ENCODE results near the gene PPP1R15B.

- TF ChIP-seq, protein P1, sequence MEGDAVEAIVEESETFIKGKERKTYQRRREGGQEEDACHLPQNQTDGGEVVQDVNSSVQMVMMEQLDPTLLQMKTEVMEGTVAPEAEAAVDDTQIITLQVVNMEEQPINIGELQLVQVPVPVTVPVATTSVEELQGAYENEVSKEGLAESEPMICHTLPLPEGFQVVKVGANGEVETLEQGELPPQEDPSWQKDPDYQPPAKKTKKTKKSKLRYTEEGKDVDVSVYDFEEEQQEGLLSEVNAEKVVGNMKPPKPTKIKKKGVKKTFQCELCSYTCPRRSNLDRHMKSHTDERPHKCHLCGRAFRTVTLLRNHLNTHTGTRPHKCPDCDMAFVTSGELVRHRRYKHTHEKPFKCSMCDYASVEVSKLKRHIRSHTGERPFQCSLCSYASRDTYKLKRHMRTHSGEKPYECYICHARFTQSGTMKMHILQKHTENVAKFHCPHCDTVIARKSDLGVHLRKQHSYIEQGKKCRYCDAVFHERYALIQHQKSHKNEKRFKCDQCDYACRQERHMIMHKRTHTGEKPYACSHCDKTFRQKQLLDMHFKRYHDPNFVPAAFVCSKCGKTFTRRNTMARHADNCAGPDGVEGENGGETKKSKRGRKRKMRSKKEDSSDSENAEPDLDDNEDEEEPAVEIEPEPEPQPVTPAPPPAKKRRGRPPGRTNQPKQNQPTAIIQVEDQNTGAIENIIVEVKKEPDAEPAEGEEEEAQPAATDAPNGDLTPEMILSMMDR (IDR thresholded peaks at IDR 0.05) = peak; percentile 77 to 89 (median 82)
- TF ChIP-seq POLR2A (IDR thresholded peaks at IDR 0.05) = no peak
Observed at GRCh38 chr1:204431310-204432184, 19.9 kb upstream of the PPP1R15B start.
